Smooth muscle cell (in vitro differentiated cells): ENCODE data around the gene DHH. TPM values are rescaled to one million over a fixed set of nuclear protein-coding genes. Genes with fewer than 3 reads are reported as not detected.
A peak's percentile ranks its signal among the peaks of the same experiment; 100 is the strongest.

ENCODE experiments used
- DNase-seq: peaks from one replicate; lab custom pipeline; 2025; ENCODE audit not compliant: unreplicated experiment; lab: John Stamatoyannopoulos, UW
- H2AFZ ChIP-seq: fragments of 200-600 bp; sonication (generic); 2 replicates; pipeline ENCODE4 v1.6.0; 2016; ENCODE audit warnings: antibody characterized with exemption, low read depth, mild to moderate bottlenecking
- H3F3A ChIP-seq: fragments of 200-600 bp; sonication (generic); 2 replicates; pipeline ENCODE4 v1.6.0; 2017; ENCODE audit warnings: antibody characterized with exemption, low read depth
- H3K27ac ChIP-seq: fragments of 200-600 bp; sonication (generic); 2 replicates; pipeline ENCODE4 v1.5.1; 2016; ENCODE audit warnings: low read depth, mild to moderate bottlenecking
- H3K27me3 ChIP-seq: fragments of 200-600 bp; sonication (generic); 2 replicates; pipeline ENCODE4 v1.6.1; 2016; ENCODE audit warnings: low read depth, mild to moderate bottlenecking
- H3K36me3 ChIP-seq: fragments of 200-600 bp; sonication (generic); 2 replicates; pipeline ENCODE4 v1.5.1; 2016; ENCODE audit warnings: low read depth
- H3K4me1 ChIP-seq: fragments of 200-600 bp; sonication (generic); 2 replicates; pipeline ENCODE4 v1.5.1; 2016; ENCODE audit warnings: low read depth
- H3K4me2 ChIP-seq: fragments of 200-600 bp; sonication (generic); 2 replicates; pipeline ENCODE4 v1.6.0; 2016; ENCODE audit warnings: mild to moderate bottlenecking
- H3K4me3 ChIP-seq: fragments of 200-600 bp; sonication (generic); 2 replicates; pipeline ENCODE4 v1.5.1; 2016; ENCODE audit warnings: mild to moderate bottlenecking
- H3K79me2 ChIP-seq: fragments of 200-600 bp; sonication (generic); 2 replicates; pipeline ENCODE4 v1.6.0; 2016; ENCODE audit warnings: low read depth, mild to moderate bottlenecking
- H3K9ac ChIP-seq: fragments of 200-600 bp; sonication (generic); 2 replicates; pipeline ENCODE4 v1.6.0; 2016; ENCODE audit warnings: low read depth
- H3K9me3 ChIP-seq: fragments of 200-600 bp; sonication (generic); replicated peaks from 2 replicates; pipeline ENCODE4 v1.5.1; 2016; ENCODE audit warnings: low read depth
- H4K20me1 ChIP-seq: fragments of 200-600 bp; sonication (generic); 2 replicates; pipeline ENCODE4 v1.6.0; 2016; ENCODE audit warnings: low read depth
- CTCF ChIP-seq: fragments of 200-600 bp; sonication (generic); IDR thresholded peaks from 2 replicates; pipeline ENCODE4 v1.5.1; 2017; ENCODE audit warnings: borderline replicate concordance, mild to moderate bottlenecking, antibody characterized with exemption; ENCODE audit not compliant: insufficient read depth, poor library complexity, severe bottlenecking
- WGBS: methylation state at CpG from one replicate; pipeline ENCODE4 v1.1.7; 2016; ENCODE audit warnings: low lambda C conversion rate; 5-methylcytosine and 5-hydroxymethylcytosine counted together
- polyA plus RNA-seq: library from polyadenylated mRNA; unstranded; fragments of >200 nt; fragmentation: Nextera tagmentation; extraction: Ambion mirVana; gene quantifications from 2 replicates; pipeline ENCODE4 v1.2.1, GENCODE V29; 2016
- total RNA-seq: library from RNA; depleted of rRNA; stranded (reverse); fragments of >200 nt; gene quantifications from 2 replicates; pipeline ENCODE4 v1.2.3, GENCODE V29; 2014

The DHH gene
- total and polyA plus RNA-seq, 2 experiments from 2014 or later: 0.04 TPM; not detected in 1

DNA sequence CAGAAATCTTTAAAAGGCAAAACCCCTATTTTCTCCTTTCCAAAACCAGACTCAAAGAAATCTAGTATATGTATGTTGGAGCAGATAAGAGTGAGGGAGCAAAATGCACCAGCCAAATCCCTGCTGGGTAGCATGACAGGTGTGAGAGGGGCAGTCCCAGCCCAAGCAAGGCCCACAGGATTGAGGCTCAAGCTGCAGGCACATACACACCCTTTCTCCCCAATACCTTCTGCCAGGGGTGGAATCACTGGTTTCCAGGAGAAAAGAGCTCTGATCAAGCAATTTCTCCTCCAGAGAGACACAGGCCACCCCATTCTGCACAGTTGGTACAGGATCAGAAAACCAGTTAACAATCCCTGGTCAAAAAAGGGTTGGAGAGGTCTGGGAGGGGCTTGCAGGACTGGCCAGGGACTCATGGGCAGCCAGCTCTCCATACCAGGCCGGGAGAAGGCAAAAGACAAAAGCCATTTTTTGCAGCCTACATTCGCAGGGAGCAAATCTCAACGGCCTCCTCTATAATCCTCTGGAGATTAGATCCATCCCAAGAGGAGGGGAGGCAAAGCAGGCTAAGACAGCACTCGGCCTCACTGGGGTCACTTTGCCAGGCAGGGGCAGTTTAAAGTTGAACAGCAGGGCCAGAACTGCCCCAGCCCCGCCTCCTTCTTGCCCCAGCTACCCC, 36.1 kb downstream of the DHH start:
- Histone ChIP-seq H3F3A (peaks cover 5% of the 10 kb centered on the region), H3K27ac (no peak overlapping the region), H3K4me1 (peaks cover 37% of the 10 kb centered on the region), H3K9me3 (no peaks in the 10 kb centered on the region), H3K36me3 (no peaks in the 10 kb centered on the region), H3K79me2 (peaks cover 68% of the 10 kb centered on the region), H3K27me3 (no peaks in the 10 kb centered on the region), H3K9ac (peak overlapping the region; percentile 98), H3K4me2 (peak overlapping the region; percentile 99), H2AFZ (no peak overlapping the region), H3K4me3 (peak overlapping the region; percentile 87), H4K20me1 (peaks cover 61% of the 10 kb centered on the region)
- 5% methylated on average over 5 of the region's 5 CpGs for WGBS
- no peak for DNase-seq
- TF ChIP-seq CTCF: no peak

DNA sequence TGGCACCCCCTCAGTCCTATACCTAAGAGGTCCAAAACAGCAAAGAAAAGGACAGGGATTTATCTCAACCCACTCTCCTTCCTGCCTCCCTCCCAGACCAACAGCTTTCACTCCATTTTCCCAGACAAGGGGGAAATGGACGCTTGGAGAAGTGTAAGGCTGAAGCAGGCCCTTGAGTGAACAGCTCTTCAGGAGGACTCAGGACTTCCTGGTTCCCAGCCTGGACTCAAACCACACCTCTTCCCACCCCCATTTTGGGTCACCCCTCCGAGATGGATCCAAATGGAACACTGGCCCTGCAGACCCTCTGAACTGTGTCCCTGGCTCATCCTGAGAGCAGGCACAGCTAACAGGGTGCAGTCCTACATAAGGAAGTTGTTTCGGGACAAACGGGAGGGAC, 36.7 kb downstream of the DHH start:
- Histone ChIP-seq H3K36me3 (no peaks in the 10 kb centered on the region), H4K20me1 (peaks cover 67% of the 10 kb centered on the region), H3K27me3 (no peaks in the 10 kb centered on the region), H2AFZ (no peak overlapping the region), H3K4me3 (peak overlapping the region; percentile 87), H3K9me3 (no peaks in the 10 kb centered on the region), H3K79me2 (peaks cover 68% of the 10 kb centered on the region), H3K9ac (peak overlapping the region; percentile 98), H3K4me1 (peaks cover 37% of the 10 kb centered on the region), H3K4me2 (peak overlapping the region; percentile 99), H3K27ac (no peak overlapping the region), H3F3A (peaks cover 5% of the 10 kb centered on the region)
- WGBS: 23% methylated on average over 4 of the region's 4 CpGs
- no peak for DNase-seq
- no peak for TF ChIP-seq CTCF

- H3K4me2 ChIP-seq: peak overlapping the region; percentile 99
- H4K20me1 ChIP-seq: peaks cover 85% of the 10 kb centered on the region
- no peaks in the 10 kb centered on the region for H3K36me3 ChIP-seq
- peaks cover 5% of the 10 kb centered on the region for H3F3A ChIP-seq
- H3K9ac ChIP-seq: no peak overlapping the region
- no peak overlapping the region for H2AFZ ChIP-seq
- no peak for TF ChIP-seq CTCF
- 65% methylated on average over 7 of the region's 7 CpGs for WGBS
- H3K27me3 ChIP-seq: no peaks in the 10 kb centered on the region
- peaks cover 33% of the 10 kb centered on the region for H3K4me1 ChIP-seq
- no peaks in the 10 kb centered on the region for H3K9me3 ChIP-seq
- H3K4me3 ChIP-seq: peak overlapping the region; percentile 17
- DNase-seq: no peak
- peaks cover 68% of the 10 kb centered on the region for H3K79me2 ChIP-seq
- peak overlapping the region; percentile 37 for H3K27ac ChIP-seq
Observed at GRCh38 chr12:49055978-49056754, 38.4 kb downstream of the DHH start.
